ENCODE results near the gene VCAN. TPM values are rescaled to one million over a fixed set of nuclear protein-coding genes. Genes with fewer than 3 reads are reported as not detected.

Gene VCAN
- total and polyA plus RNA-seq, 2 donors (not counting 1 experiment from before 2014, with no cell fraction given) = 2.0 TPM; not detected in 1

DNA sequence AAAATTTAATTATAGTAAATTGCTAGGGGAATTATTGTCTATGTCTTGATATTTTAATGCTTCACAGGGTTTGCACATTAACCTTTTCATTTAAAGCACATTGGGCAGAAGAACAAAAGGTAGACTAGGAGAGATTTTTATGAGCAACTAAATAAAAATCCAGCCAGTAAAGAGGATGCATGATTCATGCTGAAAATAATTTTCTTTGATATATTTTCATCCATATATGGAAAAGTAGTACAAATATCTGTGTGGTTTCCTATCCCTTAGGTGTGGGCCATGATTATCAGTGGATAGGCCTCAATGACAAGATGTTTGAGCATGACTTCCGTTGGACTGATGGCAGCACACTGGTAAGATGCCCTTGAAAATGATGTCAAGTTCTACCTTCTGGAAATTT is 83.1 kb downstream of the VCAN start:
- Histone ChIP-seq H3K4me3 (ENCODE audit: control extremely low read depth in 1 of 5, extremely low read depth in 1 of 5, insufficient read depth in 1 of 5, low read depth in 2 of 5, low read length in 4 of 5) (no peak overlapping the region), H3K27ac (ENCODE audit: low read length in 2 of 2) (no peak overlapping the region), H3K9me3 (ENCODE audit: control extremely low read depth in 1 of 3, control insufficient read depth in 2 of 3, insufficient read depth in 1 of 3, low read length in 2 of 3) (no peaks in the 10 kb centered on the region), H4K20me1 (ENCODE audit: control insufficient read depth, insufficient read depth, low read length, poor library complexity, severe bottlenecking) (no peaks in the 10 kb centered on the region), H3K9ac (ENCODE audit: low read length) (no peak overlapping the region), H3K36me3 (replicated peaks in 1 of 2; ENCODE audit: control extremely low read depth in 1 of 2, control insufficient read depth in 1 of 2, extremely low read depth in 1 of 2, insufficient read depth in 2 of 2, low read length in 1 of 2) (no peaks in the 10 kb centered on the region), H2AFZ (ENCODE audit: insufficient read depth, low read depth, low read length, poor library complexity, severe bottlenecking) (no peak overlapping the region), H3K27me3 (replicated peaks in 1 of 4; ENCODE audit: control extremely low read depth in 1 of 4, control insufficient read depth in 3 of 4, insufficient read depth in 4 of 4, low read length in 3 of 4) (no peaks in the 10 kb centered on the region), H3K79me2 (ENCODE audit: control insufficient read depth, insufficient read depth, low read length) (no peaks in the 10 kb centered on the region), H3K4me1 (ENCODE audit: control insufficient read depth in 2 of 2, insufficient read depth in 2 of 2, low read length in 2 of 2) (no peaks in the 10 kb centered on the region), H3K4me2 (replicated peaks; ENCODE audit: low read depth, low read length, poor library complexity, severe bottlenecking) (no peak overlapping the region)
- 100% methylated on average over 1 of the region's 1 CpG for WGBS (ENCODE audit: insufficient coverage)
- POLR2A ChIA-PET = no interaction called here
- no peaks in the 10 kb centered on the region for H3K27me3 Mint-ChIP-seq
- intact Hi-C loops (cut with micrococcal nuclease) = no loop called here
- H3K9me3 Mint-ChIP-seq (ENCODE audit: insufficient read depth) = no peaks in the 10 kb centered on the region
- ATAC-seq (ENCODE audit: low read depth) (no peak), DNase-seq (no peak)
- H3K4me1 Mint-ChIP-seq = no peaks in the 10 kb centered on the region
- CTCF ChIA-PET = no interaction called here
- H3K27ac Mint-ChIP-seq = no peak overlapping the region
- H3K4me3 Mint-ChIP-seq = no peak overlapping the region
- TF ChIP-seq, protein P1, sequence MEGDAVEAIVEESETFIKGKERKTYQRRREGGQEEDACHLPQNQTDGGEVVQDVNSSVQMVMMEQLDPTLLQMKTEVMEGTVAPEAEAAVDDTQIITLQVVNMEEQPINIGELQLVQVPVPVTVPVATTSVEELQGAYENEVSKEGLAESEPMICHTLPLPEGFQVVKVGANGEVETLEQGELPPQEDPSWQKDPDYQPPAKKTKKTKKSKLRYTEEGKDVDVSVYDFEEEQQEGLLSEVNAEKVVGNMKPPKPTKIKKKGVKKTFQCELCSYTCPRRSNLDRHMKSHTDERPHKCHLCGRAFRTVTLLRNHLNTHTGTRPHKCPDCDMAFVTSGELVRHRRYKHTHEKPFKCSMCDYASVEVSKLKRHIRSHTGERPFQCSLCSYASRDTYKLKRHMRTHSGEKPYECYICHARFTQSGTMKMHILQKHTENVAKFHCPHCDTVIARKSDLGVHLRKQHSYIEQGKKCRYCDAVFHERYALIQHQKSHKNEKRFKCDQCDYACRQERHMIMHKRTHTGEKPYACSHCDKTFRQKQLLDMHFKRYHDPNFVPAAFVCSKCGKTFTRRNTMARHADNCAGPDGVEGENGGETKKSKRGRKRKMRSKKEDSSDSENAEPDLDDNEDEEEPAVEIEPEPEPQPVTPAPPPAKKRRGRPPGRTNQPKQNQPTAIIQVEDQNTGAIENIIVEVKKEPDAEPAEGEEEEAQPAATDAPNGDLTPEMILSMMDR (IDR thresholded peaks at IDR 0.05) = no peak
- no peak for TF ChIP-seq EZH2 (IDR thresholded peaks at IDR 0.05; ENCODE audit: borderline replicate concordance, insufficient read depth, low read depth, low read length, poor library complexity, severe bottlenecking)

DNA sequence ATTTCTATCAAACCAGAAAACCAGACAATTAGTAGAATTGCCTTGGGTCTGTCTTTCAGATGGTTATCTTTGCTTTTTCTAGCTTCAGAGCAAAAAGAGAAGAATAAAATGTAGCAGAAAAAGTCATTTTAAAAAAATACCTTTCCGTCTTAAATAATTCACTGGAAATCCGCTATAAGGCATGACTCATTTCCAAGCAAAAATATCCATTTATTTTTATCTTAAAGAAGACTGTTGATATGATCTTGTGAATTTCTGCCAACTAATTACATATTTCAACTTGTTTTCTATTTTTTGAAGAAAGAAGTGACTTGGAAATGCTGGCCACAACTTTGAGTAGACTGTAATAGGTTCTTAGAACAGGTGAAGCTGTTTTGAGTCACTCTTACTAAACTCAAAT is 83.7 kb downstream of the VCAN start:
- Histone ChIP-seq H3K4me3 (ENCODE audit: control extremely low read depth in 1 of 5, extremely low read depth in 1 of 5, insufficient read depth in 1 of 5, low read depth in 2 of 5, low read length in 4 of 5) (no peak overlapping the region), H2AFZ (ENCODE audit: insufficient read depth, low read depth, low read length, poor library complexity, severe bottlenecking) (no peak overlapping the region), H3K79me2 (ENCODE audit: control insufficient read depth, insufficient read depth, low read length) (no peaks in the 10 kb centered on the region), H4K20me1 (ENCODE audit: control insufficient read depth, insufficient read depth, low read length, poor library complexity, severe bottlenecking) (no peaks in the 10 kb centered on the region), H3K9ac (ENCODE audit: low read length) (no peak overlapping the region), H3K4me1 (ENCODE audit: control insufficient read depth in 2 of 2, insufficient read depth in 2 of 2, low read length in 2 of 2) (no peaks in the 10 kb centered on the region), H3K27me3 (replicated peaks in 1 of 4; ENCODE audit: control extremely low read depth in 1 of 4, control insufficient read depth in 3 of 4, insufficient read depth in 4 of 4, low read length in 3 of 4) (no peaks in the 10 kb centered on the region), H3K27ac (ENCODE audit: low read length in 2 of 2) (no peak overlapping the region), H3K36me3 (replicated peaks in 1 of 2; ENCODE audit: control extremely low read depth in 1 of 2, control insufficient read depth in 1 of 2, extremely low read depth in 1 of 2, insufficient read depth in 2 of 2, low read length in 1 of 2) (no peaks in the 10 kb centered on the region), H3K9me3 (ENCODE audit: control extremely low read depth in 1 of 3, control insufficient read depth in 2 of 3, insufficient read depth in 1 of 3, low read length in 2 of 3) (no peaks in the 10 kb centered on the region), H3K4me2 (replicated peaks; ENCODE audit: low read depth, low read length, poor library complexity, severe bottlenecking) (no peak overlapping the region)
- ChIA-PET POLR2A (no interaction called here), CTCF (no interaction called here)
- WGBS (ENCODE audit: insufficient coverage) = no CpG with 5 or more reads among the region's 2 CpGs
- Mint-ChIP-seq H3K4me3 (no peak overlapping the region), H3K27ac (no peak overlapping the region), H3K27me3 (no peaks in the 10 kb centered on the region), H3K4me1 (no peaks in the 10 kb centered on the region), H3K9me3 (ENCODE audit: insufficient read depth) (no peaks in the 10 kb centered on the region)
- no peak for ATAC-seq (ENCODE audit: low read depth)
- intact Hi-C loops (cut with micrococcal nuclease) = no loop called here
- no peak for TF ChIP-seq EZH2 (IDR thresholded peaks at IDR 0.05; ENCODE audit: borderline replicate concordance, insufficient read depth, low read depth, low read length, poor library complexity, severe bottlenecking)
- TF ChIP-seq, protein P1 (IDR thresholded peaks at IDR 0.05) = no peak
- no peak for DNase-seq

All from B cell (primary cell).